ENCODE data around the gene SMARCAL1.

DNA sequence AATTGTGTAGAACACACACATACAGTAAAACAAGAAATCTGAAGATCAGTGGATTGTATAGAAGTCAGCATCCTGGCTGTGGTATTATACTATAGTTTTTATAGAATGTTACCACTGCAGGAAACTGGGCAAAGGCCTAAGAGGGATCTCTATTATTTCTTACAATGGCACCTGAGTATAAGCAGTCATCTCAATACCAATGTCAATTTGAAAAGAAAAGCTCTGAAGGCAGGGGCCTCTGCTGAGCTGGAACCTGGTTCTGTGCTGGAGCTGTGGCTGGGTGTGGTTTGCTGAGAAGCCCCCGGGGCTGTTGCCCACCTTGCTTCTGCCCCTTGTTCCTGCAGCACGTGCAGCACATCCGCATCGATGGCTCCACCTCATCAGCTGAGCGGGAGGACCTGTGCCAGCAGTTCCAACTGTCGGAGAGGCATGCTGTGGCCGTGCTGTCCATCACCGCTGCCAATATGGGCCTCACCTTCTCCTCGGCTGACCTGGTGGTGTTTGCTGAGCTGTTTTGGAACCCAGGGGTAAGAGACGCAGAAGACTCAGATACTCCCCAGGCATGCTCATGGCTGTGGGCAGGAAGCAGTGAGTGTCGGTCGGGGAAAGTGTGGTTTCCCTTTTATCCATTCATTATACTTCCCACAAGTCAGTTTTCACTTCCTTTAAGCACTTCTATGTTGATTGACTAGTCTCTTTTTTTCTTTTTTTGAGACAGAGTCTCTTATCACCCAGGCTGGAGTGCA, 62.8 kb downstream of the SMARCAL1 start:
- TF ChIP-seq, protein P1, sequence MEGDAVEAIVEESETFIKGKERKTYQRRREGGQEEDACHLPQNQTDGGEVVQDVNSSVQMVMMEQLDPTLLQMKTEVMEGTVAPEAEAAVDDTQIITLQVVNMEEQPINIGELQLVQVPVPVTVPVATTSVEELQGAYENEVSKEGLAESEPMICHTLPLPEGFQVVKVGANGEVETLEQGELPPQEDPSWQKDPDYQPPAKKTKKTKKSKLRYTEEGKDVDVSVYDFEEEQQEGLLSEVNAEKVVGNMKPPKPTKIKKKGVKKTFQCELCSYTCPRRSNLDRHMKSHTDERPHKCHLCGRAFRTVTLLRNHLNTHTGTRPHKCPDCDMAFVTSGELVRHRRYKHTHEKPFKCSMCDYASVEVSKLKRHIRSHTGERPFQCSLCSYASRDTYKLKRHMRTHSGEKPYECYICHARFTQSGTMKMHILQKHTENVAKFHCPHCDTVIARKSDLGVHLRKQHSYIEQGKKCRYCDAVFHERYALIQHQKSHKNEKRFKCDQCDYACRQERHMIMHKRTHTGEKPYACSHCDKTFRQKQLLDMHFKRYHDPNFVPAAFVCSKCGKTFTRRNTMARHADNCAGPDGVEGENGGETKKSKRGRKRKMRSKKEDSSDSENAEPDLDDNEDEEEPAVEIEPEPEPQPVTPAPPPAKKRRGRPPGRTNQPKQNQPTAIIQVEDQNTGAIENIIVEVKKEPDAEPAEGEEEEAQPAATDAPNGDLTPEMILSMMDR (IDR thresholded peaks at IDR 0.05): no peak
- TF ChIP-seq POLR2AphosphoS5 (IDR thresholded peaks at IDR 0.05) (no peak), EP300 (IDR thresholded peaks at IDR 0.05) (no peak)
